Measurements from ENCODE around the gene GFM2.
"Not testable (repeated sequence)": the region's sequence is repeated elsewhere in the genome, so short reads cannot be mapped to it uniquely, and the experiment has no call there.

GFM2 gene

DNA sequence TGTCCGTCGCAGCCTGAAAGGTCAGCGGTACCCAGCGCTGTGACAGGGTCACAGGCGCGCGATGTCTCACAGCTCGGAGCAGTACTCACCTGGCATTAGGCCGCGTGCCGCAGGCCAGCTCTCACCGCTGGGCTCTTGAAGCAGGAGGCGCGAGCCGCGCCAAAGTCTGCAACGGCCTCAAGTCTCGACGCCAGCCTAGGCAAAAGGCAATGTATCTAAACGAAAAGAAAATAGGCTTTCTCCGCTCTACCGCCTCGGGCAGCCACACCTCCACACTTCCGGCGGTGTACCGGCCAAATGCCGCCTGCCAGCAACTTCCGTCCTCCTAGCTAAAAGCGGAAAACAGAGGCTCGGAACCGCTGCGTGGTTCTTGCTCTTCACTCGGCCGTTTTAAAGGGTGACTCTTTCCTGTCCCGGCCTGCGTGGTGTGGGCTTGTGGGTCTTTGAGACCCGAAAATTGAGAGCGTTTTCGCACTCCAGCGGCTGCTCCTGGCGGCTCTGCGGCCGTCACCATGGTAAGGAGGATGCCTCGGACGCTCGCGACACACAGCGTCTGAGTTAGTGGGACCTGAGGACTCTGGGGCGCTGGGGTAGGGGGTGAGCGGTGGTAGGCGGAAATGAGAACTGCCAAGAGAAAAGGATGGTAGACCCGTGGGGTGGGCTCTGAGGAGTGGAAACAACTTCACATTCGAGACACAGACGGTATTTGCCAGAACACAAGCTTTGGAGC lies at the start of gene GFM2, which contains the start of gene NSA2:
Gene GFM2, minus strand, starts transcription at position 269 of the 730 bp plus-strand sequence. CDS start 3,375 bp downstream, outside the sequence.
Gene NSA2, plus strand, starts transcription at position 401 of the 730 bp plus-strand sequence. Its CDS starts 112 bp downstream, at position 513.
- peak; percentile 78 to 91 (median 87) for DNase-seq (ENCODE audit: low read depth in 3 of 3)

DNA sequence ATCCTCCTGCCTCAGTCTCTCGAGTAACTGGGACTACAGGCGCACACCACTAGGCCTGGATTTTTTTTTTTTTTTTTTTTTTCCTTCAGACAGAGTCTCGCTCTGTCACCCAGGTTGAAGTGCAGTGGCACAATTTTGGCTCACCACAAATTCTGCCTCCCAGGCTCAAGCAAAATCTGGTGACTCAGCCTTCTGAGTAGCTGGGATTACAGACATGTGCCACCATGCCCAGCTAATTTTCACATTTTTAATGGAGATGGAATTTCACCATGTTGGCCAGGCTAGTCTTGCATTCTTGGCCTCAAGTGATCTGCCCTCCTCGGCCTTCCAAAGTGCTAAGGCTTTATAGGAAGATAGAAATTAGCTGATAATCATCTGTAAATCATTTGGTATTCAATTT lies 44.0 kb upstream of the GFM2 start:
- DNase-seq (ENCODE audit: low read depth in 3 of 3): no peak

DNA sequence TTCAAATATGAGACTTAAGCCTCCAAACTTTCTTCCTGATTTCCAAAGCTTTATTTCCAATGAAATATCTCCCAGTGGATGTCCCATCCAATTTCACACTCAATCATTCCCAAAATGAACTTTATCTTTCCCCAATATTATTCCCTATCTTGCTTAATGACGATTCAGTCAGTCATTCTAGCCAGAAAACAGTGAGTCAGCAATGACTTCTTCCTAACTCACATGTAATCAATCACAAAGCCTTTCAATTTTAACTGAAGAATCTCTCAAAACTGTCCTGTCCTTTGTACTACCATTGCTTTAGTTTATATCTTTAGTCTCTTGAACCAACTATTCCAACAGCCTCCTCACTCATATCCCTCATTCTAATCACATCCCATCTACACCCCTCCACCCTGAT lies 35.0 kb upstream of the GFM2 start:
- DNase-seq (ENCODE audit: low read depth in 3 of 3): no peak

- DNase-seq (ENCODE audit: low read depth in 3 of 3): no peak
These were observed 34.3 kb upstream of the GFM2 start for GRCh38 chr5:74801197-74801596.

GRCh38 chr5:74798977-74799911 lies 32.3 kb upstream of the GFM2 start:
- no peak for DNase-seq (ENCODE audit: low read depth in 3 of 3)

- DNase-seq (ENCODE audit: low read depth in 3 of 3): not testable (repeated sequence)
These were observed 24.8 kb upstream of the GFM2 start for GRCh38 chr5:74791669-74792068.

DNA sequence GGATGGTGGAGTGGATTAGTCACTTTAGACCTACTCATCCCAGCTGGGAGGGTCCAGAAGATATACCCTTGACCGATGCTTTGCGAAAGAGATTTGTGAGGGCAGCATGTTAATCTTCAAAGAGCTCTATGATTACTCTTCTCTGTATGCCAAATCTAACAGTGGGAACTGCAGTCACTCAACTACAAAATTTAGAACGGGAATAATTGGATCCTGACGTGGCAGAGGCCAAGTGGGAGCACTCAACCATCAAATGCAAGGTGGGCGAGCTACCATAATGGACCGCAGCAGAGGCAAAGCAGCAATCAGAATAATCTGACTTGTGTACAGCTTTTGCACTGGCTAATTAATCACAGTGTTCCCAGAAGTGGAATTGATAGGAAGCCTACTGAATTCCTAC lies 20.5 kb upstream of the GFM2 start:
- no peak for DNase-seq (ENCODE audit: low read depth in 3 of 3)

DNA sequence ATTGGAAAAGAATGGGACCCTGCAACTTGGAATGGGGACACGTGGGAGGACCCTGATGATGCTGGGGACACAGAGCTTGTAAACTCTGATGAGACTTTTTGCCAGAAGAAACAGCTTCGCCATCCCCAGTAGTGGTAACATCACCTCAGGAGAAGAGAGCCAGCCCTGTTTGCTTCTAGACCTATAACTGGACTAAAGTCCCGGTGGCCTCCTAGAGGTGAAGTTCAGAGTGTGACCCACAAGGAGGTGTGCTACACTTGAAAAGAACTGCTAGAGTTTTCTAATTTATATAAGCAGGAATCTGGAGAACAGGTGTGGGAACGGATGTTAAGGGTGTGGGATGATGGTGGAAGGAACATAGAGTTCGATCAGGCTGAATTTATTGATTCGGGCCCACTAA lies 19.9 kb upstream of the GFM2 start:
- DNase-seq (ENCODE audit: low read depth in 3 of 3): no peak

DNA sequence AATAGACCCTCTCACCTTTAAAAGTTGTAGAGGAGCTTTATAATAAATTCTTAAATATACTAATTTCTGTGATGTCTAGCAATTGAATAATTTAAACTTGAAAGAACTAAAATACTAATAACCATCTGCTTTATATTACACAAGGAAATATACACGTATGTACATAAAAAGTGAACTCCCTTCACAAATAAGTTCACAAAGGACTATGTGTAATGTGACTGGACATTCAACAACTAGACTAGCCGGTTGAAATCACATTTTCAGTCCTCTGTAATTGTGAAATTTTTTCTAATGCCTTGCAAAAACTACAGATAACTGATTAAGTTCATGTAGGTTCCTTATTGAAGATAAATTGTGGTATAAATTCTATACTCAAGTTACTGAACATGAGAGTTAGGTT lies 11.7 kb upstream of the GFM2 start:
- DNase-seq (ENCODE audit: low read depth in 3 of 3): no peak

- no peak for DNase-seq (ENCODE audit: low read depth in 3 of 3)
These were observed 5.4 kb upstream of the GFM2 start for GRCh38 chr5:74772359-74772758.

DNA sequence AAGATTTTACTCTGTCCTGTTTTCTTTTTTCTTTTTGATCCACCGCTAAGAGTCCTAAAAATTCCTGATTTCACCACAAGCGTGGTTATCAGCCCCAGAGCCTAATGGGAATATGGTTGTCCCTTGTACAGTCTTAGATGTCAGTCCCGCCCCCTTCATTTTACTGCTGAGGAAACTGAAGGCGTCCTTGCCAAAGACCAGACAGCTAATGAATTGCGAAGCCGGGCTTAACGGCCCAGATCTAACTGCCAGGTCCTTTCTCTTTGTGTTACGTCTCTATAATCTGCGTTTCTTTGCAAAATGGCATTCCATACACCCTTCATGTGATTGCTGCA lies 629 bp upstream of the GFM2 start:
- DNase-seq (ENCODE audit: low read depth in 3 of 3): no peak

GRCh38 chr5:74766418-74766848 lies 484 bp downstream of the GFM2 start:
- DNase-seq (ENCODE audit: low read depth in 3 of 3): no peak

GRCh38 chr5:74765929-74766328 lies 988 bp downstream of the GFM2 start:
- DNase-seq (ENCODE audit: low read depth in 3 of 3): no peak

DNA sequence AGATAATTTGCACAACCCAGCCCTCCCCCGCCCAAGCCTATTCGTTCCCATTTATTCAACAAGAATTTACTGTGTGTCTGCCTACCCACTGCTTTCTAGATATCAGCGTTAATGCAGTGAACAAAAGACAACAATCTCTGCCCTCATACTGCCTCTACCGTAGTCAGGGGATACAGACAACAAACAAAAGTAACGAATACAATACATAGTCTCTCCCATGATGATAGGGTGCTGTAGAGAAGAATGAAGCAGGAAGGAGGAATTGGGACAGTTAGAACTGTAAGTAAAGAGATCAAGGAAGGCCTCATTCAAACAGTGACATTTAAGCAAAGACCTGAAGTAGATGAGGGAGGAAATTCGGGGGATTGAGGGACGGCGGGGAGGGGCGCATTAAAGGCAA lies 1.7 kb downstream of the GFM2 start:
- DNase-seq (ENCODE audit: low read depth in 3 of 3): no peak

- no peak for DNase-seq (ENCODE audit: low read depth in 3 of 3)
These were observed 3.4 kb downstream of the GFM2 start for GRCh38 chr5:74763504-74763903.

DNA sequence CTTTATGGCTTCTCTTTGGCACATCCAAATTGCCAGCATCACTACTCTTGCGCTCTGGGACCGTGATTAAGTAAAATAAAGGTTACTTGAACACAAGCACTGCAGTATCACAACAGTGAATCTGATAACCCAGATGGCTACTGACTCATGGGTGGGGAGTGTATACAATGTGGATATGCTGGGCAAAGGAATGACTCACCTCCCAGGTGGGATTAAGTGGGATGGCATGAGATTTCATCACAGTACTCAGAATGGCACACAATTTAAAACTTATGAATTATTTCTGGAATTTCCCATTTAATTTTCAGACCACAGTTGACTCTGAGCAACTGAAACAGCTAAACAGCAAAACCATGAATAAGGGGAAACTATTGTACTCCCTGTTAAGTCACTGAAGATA lies 4.3 kb downstream of the GFM2 start:
- DNase-seq (ENCODE audit: low read depth in 3 of 3): no peak

- no peak for DNase-seq (ENCODE audit: low read depth in 3 of 3)
These were observed 5.7 kb downstream of the GFM2 start for GRCh38 chr5:74761241-74761640.

DNA sequence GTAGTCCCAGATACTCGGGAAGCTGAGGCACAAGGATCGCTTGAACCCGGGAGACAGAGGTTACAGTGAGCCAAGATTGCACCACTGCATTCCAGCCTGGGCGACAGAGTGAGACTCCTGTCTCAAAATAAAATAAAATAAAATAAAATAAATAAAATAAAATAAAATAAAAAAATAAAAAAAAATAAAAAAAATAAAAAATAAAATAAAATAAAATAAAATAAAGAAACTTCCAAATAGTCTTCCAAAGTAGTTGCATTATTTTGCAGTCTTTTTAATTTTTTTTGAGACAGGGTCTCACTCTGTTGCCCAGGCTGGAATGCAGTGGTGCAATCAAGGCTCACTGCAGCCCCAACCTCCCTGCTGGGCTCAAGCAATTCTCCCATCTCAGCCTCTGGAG lies 18.2 kb downstream of the GFM2 start:
- DNase-seq (ENCODE audit: low read depth in 3 of 3): not testable (repeated sequence)

DNA sequence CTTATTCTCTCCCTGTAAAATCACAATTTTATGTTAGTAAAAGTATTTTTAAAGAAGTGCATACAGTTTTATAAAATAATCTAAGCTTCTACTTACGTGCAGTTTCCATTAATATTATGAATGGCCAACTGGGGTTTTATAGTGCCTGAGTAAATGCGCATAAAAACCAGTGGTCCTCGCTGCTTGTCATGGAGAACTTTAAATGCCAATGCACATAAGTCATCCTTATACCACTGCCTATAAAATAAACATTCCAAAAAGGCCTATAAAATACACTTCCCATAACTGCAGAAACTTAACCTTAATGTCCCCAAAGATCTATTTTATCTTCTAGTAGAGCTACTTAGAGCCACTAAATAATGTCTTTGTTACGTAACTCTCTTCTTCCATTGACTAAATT lies 28.5 kb downstream of the GFM2 start:
- DNase-seq (ENCODE audit: low read depth in 3 of 3): no peak

- no peak for DNase-seq (ENCODE audit: low read depth in 3 of 3)
These were observed 30.2 kb downstream of the GFM2 start for GRCh38 chr5:74736759-74737158.

DNA sequence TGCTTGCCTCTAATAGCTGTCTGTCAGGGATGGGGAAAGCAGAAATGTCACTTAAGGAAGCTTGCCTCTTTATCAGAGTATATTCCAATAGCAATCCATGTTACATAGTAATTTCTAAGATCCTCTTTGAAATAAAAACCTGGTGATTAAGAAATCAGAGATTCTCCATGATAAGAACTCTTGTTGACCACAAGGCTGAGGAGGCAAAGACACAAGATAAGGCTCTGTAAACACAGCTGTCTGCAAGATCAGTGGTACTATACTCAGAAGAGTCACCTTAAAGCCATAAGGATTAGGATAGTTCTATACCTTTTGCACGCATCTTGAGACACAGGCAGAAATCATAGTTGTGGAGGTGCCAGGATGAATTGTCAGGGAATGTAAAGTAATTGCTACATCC lies 41.6 kb downstream of the GFM2 start:
- no peak for DNase-seq (ENCODE audit: low read depth in 3 of 3)

DNA sequence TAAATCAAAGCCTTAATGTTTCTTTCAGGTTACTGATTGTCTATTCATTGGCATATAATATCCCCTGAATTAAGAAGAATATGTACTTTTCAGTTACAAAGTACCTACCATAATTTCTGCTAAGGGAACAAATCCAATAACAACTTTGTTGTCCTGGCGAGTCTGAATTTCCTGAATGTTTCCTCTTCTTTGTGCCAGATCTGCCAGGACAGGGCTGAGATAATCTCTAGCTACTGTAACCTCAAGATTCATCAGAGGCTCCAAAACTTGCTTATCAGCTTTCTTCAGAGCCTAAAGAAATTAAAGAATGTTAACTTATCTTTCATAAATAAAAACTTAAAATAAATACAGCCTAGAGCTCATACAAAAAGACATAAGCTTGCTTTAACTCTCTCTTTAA lies 44.6 kb downstream of the GFM2 start:
- DNase-seq (ENCODE audit: low read depth in 3 of 3): no peak

GRCh38 chr5:74717596-74717995 lies 49.3 kb downstream of the GFM2 start:
- DNase-seq (ENCODE audit: low read depth in 3 of 3): no peak
